Activated CD4-positive, CD25-positive, alpha-beta regulatory T cell treated with anti-CD3 and anti-CD28 coated beads, Interleukin-2, amount 50 U/mL, for 72 hours (primary cell): ENCODE measurements around the gene MIDN.
"Not testable (repeated sequence)": the region's sequence is repeated elsewhere in the genome, so short reads cannot be mapped to it uniquely, and the experiment has no call there.

ENCODE experiments used
- DNase-seq: peaks from one replicate; pipeline ENCODE4 v3.0.0; 2021

The MIDN gene

DNA sequence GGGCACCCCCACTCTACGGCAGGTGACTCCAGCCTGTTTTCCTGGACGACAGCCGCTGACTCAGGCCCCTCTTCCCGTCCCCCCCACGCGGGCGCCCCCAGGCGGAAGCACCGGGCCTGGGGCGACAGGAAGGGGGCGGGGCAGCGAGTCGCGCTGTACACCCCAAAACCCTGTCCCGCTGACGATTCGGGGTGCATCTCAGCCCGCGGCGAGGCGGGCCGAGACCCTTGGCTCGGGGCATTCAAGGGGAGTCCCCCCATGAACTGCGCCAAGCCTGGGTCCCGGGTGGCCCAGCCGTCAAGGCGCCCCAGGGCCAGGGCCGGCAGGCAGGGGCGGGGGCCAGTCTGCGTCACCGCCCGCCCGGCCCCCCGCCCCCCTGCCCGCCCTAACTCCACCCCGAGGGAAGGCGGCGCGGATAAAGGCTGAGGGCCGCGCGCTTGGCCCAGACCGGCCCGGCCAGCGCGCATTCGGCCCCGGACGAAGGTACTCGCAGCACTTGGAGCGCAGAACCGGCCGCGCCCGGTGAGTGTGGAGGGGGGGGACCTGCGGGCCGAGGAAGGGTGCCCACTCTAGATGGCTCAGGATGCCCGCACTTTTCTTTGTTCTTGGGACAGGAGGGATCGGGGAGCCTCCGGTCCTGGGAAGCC is at the start of gene MIDN:
Gene MIDN, plus strand, starts transcription at position 445 of the 647 bp plus-strand sequence. CDS start 1,714 bp downstream, outside the sequence.
- DNase-seq, result peak; percentile 79

GRCh38 chr19:1199531-1199930 is 48.9 kb upstream of the MIDN start:
- DNase-seq, result no peak

- DNase-seq, result not testable (repeated sequence)
Measured at GRCh38 chr19:1200614-1201013, 47.8 kb upstream of the MIDN start.

- DNase-seq, result peak; percentile 100
Measured at GRCh38 chr19:1205114-1206099, 43.0 kb upstream of the MIDN start, which contains the start of gene STK11. TSS of gene STK11 (plus strand) at chr19:1205778. CDS start at chr19:1206914, 1,136 bp downstream.

- peak; percentile 41 for DNase-seq
Measured at GRCh38 chr19:1206150-1206863, 42.1 kb upstream of the MIDN start.

GRCh38 chr19:1206864-1207450 is 41.4 kb upstream of the MIDN start:
- peak; percentile 40 for DNase-seq

GRCh38 chr19:1208830-1209229 is 39.6 kb upstream of the MIDN start:
- not testable (repeated sequence) for DNase-seq

DNA sequence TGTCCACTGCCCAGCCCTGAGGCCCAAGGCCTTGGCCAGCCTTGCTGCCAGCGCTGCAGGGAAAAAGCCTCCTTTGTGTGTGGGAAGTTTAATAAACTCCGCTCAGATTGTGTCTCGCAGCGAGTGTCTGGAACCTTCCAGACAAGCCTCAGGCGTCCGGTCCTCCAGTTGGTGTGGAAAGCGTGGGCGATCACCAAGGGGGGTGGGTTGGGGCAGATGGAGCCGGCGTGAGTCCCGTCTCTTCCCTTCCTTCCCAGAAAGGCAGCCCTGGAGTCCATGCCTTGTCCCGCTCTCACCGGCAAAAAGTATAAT is 38.2 kb upstream of the MIDN start:
- no peak for DNase-seq

DNA sequence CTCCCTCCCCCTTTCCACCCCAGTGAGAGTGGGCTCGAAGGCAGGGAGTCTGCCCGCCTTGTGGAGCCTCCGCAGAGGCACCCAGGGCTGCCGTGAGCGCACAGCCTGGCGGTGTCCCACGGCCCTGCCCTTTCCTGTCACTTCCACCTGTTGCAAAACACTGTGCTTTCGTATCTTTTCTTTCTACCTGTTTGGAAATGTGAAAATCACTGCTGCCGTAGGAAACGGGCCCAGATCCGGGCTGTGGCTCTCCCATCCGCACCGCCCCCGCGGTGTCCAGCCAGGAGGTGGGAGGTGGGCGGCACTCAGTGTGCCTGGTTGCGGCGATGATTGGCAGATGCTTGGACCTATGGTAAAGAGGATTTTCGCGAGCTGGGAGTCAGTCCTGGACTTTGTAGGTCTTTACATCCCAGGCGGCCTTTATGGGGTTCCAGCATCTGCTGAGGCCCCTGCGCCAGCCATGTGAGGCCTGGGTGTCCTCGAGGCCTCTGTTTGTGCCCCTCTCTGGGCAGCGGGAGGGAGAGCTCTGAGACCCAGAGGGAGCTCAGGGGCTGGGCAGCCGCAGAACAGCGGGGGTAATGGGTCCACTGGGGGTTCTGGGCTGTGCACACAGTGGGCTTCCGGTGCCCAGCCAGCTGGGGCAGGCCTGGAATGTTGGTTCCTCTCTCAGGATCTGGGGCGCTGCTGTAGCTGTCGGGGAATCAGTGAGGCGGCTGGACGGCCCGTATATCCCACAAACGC is 36.7 kb upstream of the MIDN start:
- DNase-seq, result no peak

- peak; percentile 58 for DNase-seq
Measured at GRCh38 chr19:1213391-1214286, 34.7 kb upstream of the MIDN start.

- peak; percentile 32 for DNase-seq
Measured at GRCh38 chr19:1214299-1214861, 34.0 kb upstream of the MIDN start.

DNA sequence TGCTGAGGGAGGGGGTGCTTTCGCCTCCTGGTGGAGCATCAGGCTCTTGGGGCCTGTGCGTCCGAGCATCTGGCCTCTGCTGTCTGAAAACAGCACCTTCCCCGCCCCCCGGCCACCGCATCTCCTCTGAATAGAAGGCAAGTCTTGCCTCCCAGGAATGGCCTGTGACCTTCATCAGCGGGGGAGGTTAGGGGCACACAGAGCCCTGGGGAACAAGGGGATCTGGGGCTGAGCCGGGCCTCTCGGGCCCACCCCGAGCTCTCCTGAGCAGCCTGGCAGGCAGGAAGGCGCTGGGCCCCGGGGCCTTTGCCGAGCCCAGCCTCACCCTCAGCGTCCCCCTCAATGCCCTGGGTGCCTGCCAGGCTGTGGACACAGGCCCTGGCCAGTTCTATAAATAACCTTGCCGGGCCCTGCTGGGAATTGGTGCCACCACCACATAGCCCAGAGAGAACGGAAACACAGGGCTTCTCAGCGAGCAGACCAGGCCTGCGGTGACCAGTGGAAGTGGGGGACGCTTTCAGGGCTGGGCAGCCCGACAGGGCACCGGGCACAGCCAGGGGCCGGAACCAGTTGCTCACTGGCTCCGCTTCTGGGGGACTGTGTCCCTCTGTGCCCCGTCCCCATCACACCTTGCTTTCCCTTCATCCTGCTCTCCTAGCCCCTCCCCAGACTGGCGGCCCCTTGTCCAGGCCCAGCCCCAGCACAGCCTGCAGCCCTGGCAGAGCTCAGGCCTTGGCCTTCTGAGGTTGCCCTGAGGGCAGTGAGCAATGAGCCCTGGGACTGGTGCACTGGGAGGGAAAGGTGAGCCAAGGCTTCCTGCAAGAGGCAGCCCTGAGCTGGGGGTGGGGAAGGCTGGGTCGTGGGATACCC is 33.3 kb upstream of the MIDN start:
- DNase-seq, result no peak

- no peak for DNase-seq
Measured at GRCh38 chr19:1216756-1217155, 31.6 kb upstream of the MIDN start.

DNA sequence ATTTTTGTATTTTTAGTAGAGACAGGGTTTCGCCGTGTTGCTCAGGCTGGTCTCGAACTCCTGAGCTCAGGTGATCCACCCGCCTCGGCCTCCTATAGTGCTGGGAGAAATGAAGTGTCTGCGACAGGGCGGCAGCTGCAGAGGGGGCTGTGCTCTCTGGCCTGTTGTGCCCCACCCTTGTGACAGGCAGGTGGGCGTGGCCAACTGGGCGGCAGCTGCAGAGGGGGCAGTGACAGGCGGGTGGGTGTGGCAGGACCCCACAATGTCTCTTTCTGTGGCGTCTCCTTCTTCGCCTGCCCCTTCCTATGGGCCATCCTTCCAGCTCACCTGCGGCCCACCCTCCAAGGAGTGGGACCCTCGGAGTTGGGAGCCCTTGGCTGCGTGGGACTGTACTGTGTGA is 31.0 kb upstream of the MIDN start:
- no peak for DNase-seq

- DNase-seq, result no peak
Measured at GRCh38 chr19:1218751-1219567, 29.4 kb upstream of the MIDN start.

DNA sequence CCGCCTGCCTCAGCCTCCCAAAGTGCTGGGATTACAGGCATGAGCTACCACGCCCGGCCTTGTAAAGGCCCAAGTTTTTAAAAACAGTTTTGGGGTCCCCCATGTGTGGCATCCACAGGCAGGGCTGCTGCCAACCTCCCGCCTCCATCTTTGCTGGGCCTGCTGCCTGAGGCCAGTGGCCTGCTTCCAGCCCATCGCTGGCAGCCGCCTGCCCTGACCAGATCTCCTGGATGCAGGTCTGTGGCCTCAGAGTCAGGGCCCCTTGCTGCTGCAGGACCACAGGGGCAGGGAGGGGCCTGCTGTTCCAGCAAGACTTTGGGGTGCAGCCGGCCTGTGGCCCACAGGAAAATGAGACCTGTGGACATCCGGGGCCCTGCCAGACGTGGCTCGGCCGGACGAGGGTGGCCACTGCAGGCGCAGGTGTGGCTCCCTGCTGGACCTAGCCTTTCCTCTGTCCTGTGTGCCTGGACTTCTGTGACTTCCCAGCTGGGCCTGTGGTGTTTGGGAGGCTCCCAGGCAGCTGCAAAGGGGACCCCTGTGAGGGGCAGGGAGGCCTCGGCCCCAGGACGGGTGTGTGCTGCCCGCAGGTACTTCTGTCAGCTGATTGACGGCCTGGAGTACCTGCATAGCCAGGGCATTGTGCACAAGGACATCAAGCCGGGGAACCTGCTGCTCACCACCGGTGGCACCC is 28.5 kb upstream of the MIDN start:
- no peak for DNase-seq

- no peak for DNase-seq
Measured at GRCh38 chr19:1220477-1220930, 27.9 kb upstream of the MIDN start.
